Measurements from ENCODE around the gene STK32B.
"Not testable (repeated sequence)": the region's sequence is repeated elsewhere in the genome, so short reads cannot be mapped to it uniquely, and the experiment has no call there.

STK32B gene

GRCh38 chr4:5203309-5203992 lies 152.2 kb downstream of the STK32B start:
- DNase-seq (ENCODE audit: low read depth in 2 of 2, low spot score in 1 of 2) = no peak

GRCh38 chr4:5203993-5204310 lies 152.7 kb downstream of the STK32B start:
- no peak for DNase-seq (ENCODE audit: low read depth in 2 of 2, low spot score in 1 of 2)

- DNase-seq (ENCODE audit: low read depth in 2 of 2, low spot score in 1 of 2) = no peak
Measured at GRCh38 chr4:5204781-5205180, 153.5 kb downstream of the STK32B start.

GRCh38 chr4:5206016-5206790 lies 154.9 kb downstream of the STK32B start:
- DNase-seq (ENCODE audit: low read depth in 2 of 2, low spot score in 1 of 2) = no peak

DNA sequence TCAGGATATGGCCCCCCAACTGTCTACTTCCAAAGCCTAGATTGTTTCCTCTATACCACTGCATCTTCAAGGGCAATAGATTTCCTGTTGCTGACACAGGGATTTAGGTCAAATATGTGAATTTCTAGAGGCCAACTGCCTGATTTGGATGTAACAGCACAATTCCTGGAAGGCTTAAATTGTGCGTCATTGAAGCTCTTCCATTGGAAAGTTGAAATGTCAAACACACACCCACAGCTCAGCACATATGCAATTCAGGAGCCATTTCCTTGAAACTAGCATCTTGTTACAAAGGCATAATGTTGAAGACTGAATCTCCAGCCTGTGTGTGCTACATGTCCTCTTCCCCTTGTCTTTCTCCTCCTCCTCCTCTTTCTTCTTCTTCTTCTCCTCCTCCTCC lies 158.6 kb downstream of the STK32B start:
- no peak for DNase-seq (ENCODE audit: low read depth in 2 of 2, low spot score in 1 of 2)

DNA sequence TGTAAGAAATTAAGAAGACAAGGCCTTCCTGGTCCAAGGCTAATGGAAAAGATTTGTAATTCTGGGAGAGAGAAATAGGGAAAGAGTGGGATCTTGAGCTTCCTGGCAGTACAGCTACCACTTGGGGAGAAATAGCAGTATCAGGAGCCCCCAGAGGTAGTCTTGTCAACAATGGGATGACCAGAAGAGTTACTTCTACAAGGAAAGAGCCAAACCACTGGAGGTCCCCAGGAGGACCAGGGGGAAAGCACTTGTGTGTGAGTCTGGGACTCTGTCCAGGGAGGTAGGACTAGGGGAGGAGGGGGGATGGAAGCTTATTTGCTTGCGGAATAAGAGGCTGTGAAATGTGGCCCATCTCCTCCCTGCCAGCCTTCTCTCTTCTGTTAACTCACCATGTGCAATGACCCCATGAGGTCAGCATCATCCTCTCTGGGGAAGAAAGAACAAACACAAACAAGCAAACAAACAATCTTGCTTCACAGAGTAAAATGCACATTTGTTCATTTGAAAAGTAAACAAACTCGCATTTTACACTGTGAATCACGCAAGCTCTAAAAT lies 160.1 kb downstream of the STK32B start:
- DNase-seq (ENCODE audit: low read depth in 2 of 2, low spot score in 1 of 2) = no peak

GRCh38 chr4:5212255-5213013 lies 161.2 kb downstream of the STK32B start:
- no peak for DNase-seq (ENCODE audit: low read depth in 2 of 2, low spot score in 1 of 2)

- DNase-seq (ENCODE audit: low read depth in 2 of 2, low spot score in 1 of 2) = no peak
Measured at GRCh38 chr4:5213087-5213595, 161.9 kb downstream of the STK32B start.

DNA sequence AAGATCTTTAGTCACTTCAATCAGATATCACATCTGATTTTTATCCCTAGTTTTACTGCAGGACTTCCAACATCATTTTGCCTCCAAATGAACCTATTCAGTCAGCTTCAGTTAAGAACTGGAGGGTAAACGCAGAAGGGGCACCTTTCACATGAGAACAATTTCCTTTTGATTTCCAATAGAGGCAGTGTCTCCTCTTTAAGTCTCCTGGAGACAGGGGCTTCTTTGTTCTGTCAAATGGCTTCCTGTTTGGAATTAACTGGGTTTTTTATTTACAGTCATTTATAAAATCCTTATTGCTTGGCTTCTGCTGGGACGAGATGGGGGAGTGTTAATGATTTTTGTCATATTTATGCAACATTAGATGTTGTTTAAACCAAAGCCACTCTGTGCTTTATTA lies 164.0 kb downstream of the STK32B start:
- no peak for DNase-seq (ENCODE audit: low read depth in 2 of 2, low spot score in 1 of 2)

- DNase-seq (ENCODE audit: low read depth in 2 of 2, low spot score in 1 of 2) = no peak
Measured at GRCh38 chr4:5217421-5217820, 166.1 kb downstream of the STK32B start.

- DNase-seq (ENCODE audit: low read depth in 2 of 2, low spot score in 1 of 2) = no peak
Measured at GRCh38 chr4:5218376-5219069, 167.2 kb downstream of the STK32B start.

GRCh38 chr4:5220028-5220427 lies 168.7 kb downstream of the STK32B start:
- DNase-seq (ENCODE audit: low read depth in 2 of 2, low spot score in 1 of 2) = no peak

- DNase-seq (ENCODE audit: low read depth in 2 of 2, low spot score in 1 of 2) = no peak
Measured at GRCh38 chr4:5222047-5222446, 170.8 kb downstream of the STK32B start.

DNA sequence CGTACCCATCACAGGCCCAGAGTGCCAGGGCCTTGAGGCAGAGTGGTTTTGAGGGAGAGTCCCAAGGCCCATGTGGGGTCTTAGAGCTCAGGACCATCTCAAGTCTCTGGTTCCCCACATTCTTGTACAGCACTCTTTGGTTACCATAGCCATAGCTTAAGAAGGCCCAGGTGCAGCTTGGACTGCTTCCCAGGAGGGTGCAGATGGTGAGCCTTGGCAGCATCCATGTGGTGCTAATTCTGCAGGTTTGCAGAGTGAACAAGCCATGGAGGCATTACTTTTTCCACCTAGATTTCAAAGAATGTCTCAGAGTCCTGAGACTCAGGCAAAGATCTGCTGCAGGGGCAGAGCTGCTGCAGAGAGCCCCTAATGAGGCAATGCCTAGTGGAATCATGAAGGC lies 171.7 kb downstream of the STK32B start:
- no peak for DNase-seq (ENCODE audit: low read depth in 2 of 2, low spot score in 1 of 2)

DNA sequence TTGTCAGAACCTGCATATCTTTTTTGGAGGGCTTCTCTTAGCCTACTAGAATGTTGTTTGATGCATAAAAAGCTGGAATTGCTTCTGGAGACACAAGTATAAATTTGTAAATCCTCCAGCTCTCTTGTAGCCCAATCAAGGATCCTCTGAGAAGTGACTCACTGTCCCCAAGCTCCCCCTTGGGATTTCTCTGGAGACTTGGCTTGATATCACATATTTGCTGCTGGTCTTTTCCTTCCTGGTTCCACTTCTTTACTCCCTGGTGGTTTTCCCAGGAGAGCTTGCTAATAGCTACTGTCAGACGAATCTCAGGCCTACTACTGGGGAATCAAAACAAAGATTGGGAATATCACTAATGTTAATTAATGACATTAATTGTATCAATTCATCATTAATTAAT lies 173.1 kb downstream of the STK32B start:
- no peak for DNase-seq (ENCODE audit: low read depth in 2 of 2, low spot score in 1 of 2)

GRCh38 chr4:5232549-5232948 lies 181.3 kb downstream of the STK32B start:
- DNase-seq (ENCODE audit: low read depth in 2 of 2, low spot score in 1 of 2) = no peak

- no peak for DNase-seq (ENCODE audit: low read depth in 2 of 2, low spot score in 1 of 2)
Measured at GRCh38 chr4:5237086-5237660, 185.9 kb downstream of the STK32B start.

DNA sequence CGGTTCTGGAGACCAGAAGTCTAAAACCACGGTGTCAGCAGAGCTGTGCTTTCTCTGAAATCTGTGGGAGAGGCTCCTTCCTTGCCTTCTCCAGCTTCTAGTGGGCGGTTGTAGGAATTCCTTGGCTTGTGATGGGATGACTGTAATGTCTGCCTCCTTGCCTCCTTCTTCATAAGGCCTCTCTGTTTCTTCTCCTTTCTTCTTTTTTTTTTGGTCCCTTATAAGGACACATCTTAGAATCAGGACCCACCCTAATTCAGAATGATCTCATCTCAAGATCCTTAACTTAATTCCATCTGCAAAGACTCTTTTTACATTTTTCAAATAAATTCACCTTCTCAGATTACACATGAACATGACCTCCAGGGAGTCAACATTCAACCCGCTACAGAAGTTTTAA lies 186.9 kb downstream of the STK32B start:
- DNase-seq (ENCODE audit: low read depth in 2 of 2, low spot score in 1 of 2) = no peak

GRCh38 chr4:5247061-5247460 lies 195.8 kb downstream of the STK32B start:
- DNase-seq (ENCODE audit: low read depth in 2 of 2, low spot score in 1 of 2) = not testable (repeated sequence)

DNA sequence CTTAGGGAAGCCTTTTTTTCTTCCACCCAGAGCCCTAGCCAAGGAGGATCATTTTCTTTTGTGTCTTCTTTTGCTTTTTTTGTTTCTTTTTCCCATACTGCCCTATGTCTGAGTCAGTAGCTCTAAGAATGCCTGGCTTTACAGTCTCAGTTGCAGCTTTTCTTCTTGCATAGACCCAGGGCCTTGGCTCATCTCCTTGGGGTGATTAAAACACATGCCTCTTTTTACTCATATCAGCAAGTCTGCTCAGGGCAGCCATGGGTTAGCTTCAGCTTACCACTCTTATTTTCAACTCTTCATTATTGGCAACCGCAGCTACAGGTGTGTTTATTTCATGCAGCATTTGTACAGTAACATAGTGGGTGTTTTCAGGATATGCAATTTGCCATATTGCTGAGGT lies 196.5 kb downstream of the STK32B start:
- no peak for DNase-seq (ENCODE audit: low read depth in 2 of 2, low spot score in 1 of 2)

DNA sequence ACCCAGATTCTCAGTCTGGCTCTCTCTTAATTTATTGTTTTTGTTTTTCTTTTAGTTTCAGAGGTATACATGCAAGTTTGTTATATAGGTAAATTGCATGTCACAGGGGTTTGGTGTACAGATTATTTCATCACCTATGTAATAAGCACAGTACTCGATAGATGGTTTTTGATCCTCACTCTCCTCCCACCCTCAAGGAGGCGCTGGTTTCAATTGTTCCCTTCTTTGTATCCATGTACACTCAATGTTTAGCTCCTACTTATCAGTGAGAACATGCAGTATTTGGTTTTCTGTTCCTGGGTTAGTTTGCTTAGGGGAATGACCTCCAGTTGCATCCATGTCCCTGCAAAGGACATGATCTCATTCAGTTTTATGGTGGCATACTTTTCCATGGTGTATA lies 198.4 kb downstream of the STK32B start:
- no peak for DNase-seq (ENCODE audit: low read depth in 2 of 2, low spot score in 1 of 2)
